K562 (cell line): Measurements from ENCODE around the gene ENDOG. TPM values are rescaled to one million over a fixed set of nuclear protein-coding genes. Genes with fewer than 3 reads are reported as not detected.

Source experiments
- AFF4 ChIP-seq: sonication (generic); formaldehyde crosslinking; IDR thresholded peaks from 2 replicates; pipeline ENCODE4 v1.8.0; 2023; ENCODE audit warnings: mild to moderate bottlenecking, missing genetic modification reagents
- BHLHE40 ChIP-seq: IDR thresholded peaks from 2 replicates; pipeline ENCODE4 v1.6.1; 2011; ENCODE audit warnings: low read length, improper control_type of control experiment
- DLX4 ChIP-seq: fragments of 250-450 bp; sonication (Bioruptor Pico); IDR thresholded peaks from 2 replicates; pipeline ENCODE4 v1.6.1; 2021; ENCODE audit warnings: mild to moderate bottlenecking
- EP400 ChIP-seq: fragments of 450-650 bp; IDR thresholded peaks from 2 replicates; pipeline ENCODE4 v1.6.1; 2017; ENCODE audit warnings: antibody characterized with exemption, mild to moderate bottlenecking, moderate library complexity
- FIP1L1 ChIP-seq: fragments of 200-400 bp; formaldehyde crosslinking; IDR thresholded peaks from 2 replicates; pipeline ENCODE4 v1.6.1; 2018; ENCODE audit warnings: mild to moderate bottlenecking, low read depth, low read length; ENCODE audit not compliant: poor library complexity, severe bottlenecking
- JUND ChIP-seq, 2 experiments: IDR thresholded peaks; 2 replicates in 1 of 2; 3 replicates in 1 of 2; pipeline ENCODE4 v1.6.1; 2011; ENCODE audit warnings: borderline replicate concordance in 2 of 2, low read depth in 2 of 2, low read length in 2 of 2, improper control_type of control experiment in 1 of 2, missing biosample characterization in 1 of 2, missing genetic modification characterization in 1 of 2, missing genetic modification reagents in 1 of 2
- MXI1 ChIP-seq: IDR thresholded peaks from 2 replicates; pipeline ENCODE4 v1.6.1; 2011; ENCODE audit warnings: low read depth, mild to moderate bottlenecking, improper control_type of control experiment, low read length
- POLR3A ChIP-seq: IDR thresholded peaks from 2 replicates; pipeline ENCODE4 v1.6.1; 2011; ENCODE audit warnings: borderline replicate concordance, mild to moderate bottlenecking, moderate library complexity; ENCODE audit not compliant: insufficient read length, insufficient read depth; ENCODE audit errors: extremely low read depth
- PYGO2 ChIP-seq: fragments of 450-650 bp; IDR thresholded peaks from 2 replicates; pipeline ENCODE4 v1.6.1; 2016; ENCODE audit warnings: mild to moderate bottlenecking, missing genetic modification characterization, moderate library complexity, missing compliant biosample characterization
- SETDB1 ChIP-seq: IDR thresholded peaks from one replicate; pipeline ENCODE4 v1.6.1; 2012; ENCODE audit warnings: low read length, control low read depth, inconsistent platforms
- ZNF408 ChIP-seq: fragments of 250-450 bp; sonication (Bioruptor Pico); IDR thresholded peaks from 2 replicates; pipeline ENCODE4 v1.4.0; 2020; ENCODE audit warnings: low read depth, mild to moderate bottlenecking, moderate library complexity
- ZNF766 ChIP-seq: fragments of 200-800 bp; sonication (Bioruptor generic); conservative IDR thresholded peaks from 2 replicates; pipeline ENCODE4 v1.6.1; 2016; ENCODE audit warnings: missing genetic modification characterization, missing compliant biosample characterization
- polyA plus RNA-seq, 8 experiments: library from polyadenylated mRNA; depleted of rRNA in 4 of 8; stranded (reverse) in 5 of 8; unstranded in 3 of 8; fragments of >200 nt; fragmentation: Nextera tagmentation in 2 of 8; fragmentation: Illumina TruSeq in 1 of 8; extraction: Ambion mirVana in 2 of 8; extraction: Trizol in 1 of 8; gene quantifications; 2 replicates each; pipeline versions ENCODE4 v1.2.1 to v1.2.3, GENCODE V29; 2011 to 2014; ENCODE audit warnings: inconsistent platforms in 1 of 8, missing spikeins in 1 of 8
- total RNA-seq, 7 experiments: library from RNA; depleted of rRNA in 6 of 7; stranded (reverse); fragments of >200 nt in 6 of 7; fragmentation: Illumina TruSeq in 2 of 7; extraction: Trizol in 2 of 7; gene quantifications; 2 replicates each; pipeline versions ENCODE4 v1.2.1 to v1.2.3, GENCODE V29; 2011 to 2021; ENCODE audit warnings: low replicate concordance in 1 of 7
- TF ChIP-seq, protein P1 (sequence below): fragments of 450-650 bp; IDR thresholded peaks from 2 replicates; pipeline ENCODE4 v1.6.1; 2017; ENCODE audit warnings: antibody characterized with exemption, mild to moderate bottlenecking
- TF ChIP-seq, protein P2 (sequence below): fragments of 450-650 bp; IDR thresholded peaks from 2 replicates; pipeline ENCODE4 v1.6.1; 2017; ENCODE audit warnings: antibody characterized with exemption

The ENDOG gene
- total and polyA plus RNA-seq, 9 of the 15 experiments (the other 6 are each of a cell fraction or from before 2014, with no cell fraction given), result 1.2 to 91.0 (median 25.5) TPM

GRCh38 chr9:128771745-128772519, 46.4 kb upstream of the ENDOG start, which contains the start of gene ZER1 (continued):
- TF ChIP-seq SETDB1 (no peak), POLR3A (no peak), PYGO2 (no peak), ZNF408 (CRISPR knock-in tag) (no peak), AFF4 (CRISPR knock-in tag) (peak; percentile 97), FIP1L1 (peak; percentile 98), JUND (IDR thresholded peaks at IDR 0.05; ENCODE audit: borderline replicate concordance, low read depth, low read length) (peak; percentile 78), JUND (tag; IDR thresholded peaks at IDR 0.05; ENCODE audit: borderline replicate concordance, low read depth, low read length) (no peak; the same call in 2 of the 3 replicates), MXI1 (0 out of 2 replicates have a peak, but pooled peaks have one; percentile 53), DLX4 (CRISPR knock-in tag) (no peak), BHLHE40 (peak; percentile 90), ZNF766 (0 out of 2 replicates have a peak, but pooled peaks have one; percentile 29), EP400 (peak; percentile 82)
- TF ChIP-seq, protein P1, sequence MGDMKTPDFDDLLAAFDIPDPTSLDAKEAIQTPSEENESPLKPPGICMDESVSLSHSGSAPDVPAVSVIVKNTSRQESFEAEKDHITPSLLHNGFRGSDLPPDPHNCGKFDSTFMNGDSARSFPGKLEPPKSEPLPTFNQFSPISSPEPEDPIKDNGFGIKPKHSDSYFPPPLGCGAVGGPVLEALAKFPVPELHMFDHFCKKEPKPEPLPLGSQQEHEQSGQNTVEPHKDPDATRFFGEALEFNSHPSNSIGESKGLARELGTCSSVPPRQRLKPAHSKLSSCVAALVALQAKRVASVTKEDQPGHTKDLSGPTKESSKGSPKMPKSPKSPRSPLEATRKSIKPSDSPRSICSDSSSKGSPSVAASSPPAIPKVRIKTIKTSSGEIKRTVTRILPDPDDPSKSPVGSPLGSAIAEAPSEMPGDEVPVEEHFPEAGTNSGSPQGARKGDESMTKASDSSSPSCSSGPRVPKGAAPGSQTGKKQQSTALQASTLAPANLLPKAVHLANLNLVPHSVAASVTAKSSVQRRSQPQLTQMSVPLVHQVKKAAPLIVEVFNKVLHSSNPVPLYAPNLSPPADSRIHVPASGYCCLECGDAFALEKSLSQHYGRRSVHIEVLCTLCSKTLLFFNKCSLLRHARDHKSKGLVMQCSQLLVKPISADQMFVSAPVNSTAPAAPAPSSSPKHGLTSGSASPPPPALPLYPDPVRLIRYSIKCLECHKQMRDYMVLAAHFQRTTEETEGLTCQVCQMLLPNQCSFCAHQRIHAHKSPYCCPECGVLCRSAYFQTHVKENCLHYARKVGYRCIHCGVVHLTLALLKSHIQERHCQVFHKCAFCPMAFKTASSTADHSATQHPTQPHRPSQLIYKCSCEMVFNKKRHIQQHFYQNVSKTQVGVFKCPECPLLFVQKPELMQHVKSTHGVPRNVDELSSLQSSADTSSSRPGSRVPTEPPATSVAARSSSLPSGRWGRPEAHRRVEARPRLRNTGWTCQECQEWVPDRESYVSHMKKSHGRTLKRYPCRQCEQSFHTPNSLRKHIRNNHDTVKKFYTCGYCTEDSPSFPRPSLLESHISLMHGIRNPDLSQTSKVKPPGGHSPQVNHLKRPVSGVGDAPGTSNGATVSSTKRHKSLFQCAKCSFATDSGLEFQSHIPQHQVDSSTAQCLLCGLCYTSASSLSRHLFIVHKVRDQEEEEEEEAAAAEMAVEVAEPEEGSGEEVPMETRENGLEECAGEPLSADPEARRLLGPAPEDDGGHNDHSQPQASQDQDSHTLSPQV, result peak; percentile 75
- TF ChIP-seq, protein P2, sequence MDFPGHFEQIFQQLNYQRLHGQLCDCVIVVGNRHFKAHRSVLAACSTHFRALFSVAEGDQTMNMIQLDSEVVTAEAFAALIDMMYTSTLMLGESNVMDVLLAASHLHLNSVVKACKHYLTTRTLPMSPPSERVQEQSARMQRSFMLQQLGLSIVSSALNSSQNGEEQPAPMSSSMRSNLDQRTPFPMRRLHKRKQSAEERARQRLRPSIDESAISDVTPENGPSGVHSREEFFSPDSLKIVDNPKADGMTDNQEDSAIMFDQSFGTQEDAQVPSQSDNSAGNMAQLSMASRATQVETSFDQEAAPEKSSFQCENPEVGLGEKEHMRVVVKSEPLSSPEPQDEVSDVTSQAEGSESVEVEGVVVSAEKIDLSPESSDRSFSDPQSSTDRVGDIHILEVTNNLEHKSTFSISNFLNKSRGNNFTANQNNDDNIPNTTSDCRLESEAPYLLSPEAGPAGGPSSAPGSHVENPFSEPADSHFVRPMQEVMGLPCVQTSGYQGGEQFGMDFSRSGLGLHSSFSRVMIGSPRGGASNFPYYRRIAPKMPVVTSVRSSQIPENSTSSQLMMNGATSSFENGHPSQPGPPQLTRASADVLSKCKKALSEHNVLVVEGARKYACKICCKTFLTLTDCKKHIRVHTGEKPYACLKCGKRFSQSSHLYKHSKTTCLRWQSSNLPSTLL, result no peak
